PFSK-1 (cell line): ENCODE results near the gene CDH1.

Experiments
- FOXP2 ChIP-seq: optimal IDR thresholded peaks from 2 replicates; pipeline ENCODE3; 2011; ENCODE audit warnings: borderline replicate concordance, control low read depth, inconsistent platforms; ENCODE audit not compliant: insufficient read depth; ENCODE audit errors: extremely low read length, extremely low read depth
- POLR2AphosphoS5 ChIP-seq: IDR thresholded peaks from 2 replicates; pipeline ENCODE4 v1.6.1; 2012; ENCODE audit warnings: low read depth, mild to moderate bottlenecking, control low read depth, low read length, moderate library complexity
- SIN3A ChIP-seq: IDR thresholded peaks from 2 replicates; pipeline ENCODE4 v1.6.1; 2012; ENCODE audit warnings: mild to moderate bottlenecking, low read length, moderate library complexity, borderline replicate concordance; ENCODE audit not compliant: insufficient read depth
- TAF1 ChIP-seq: IDR thresholded peaks from 2 replicates; pipeline ENCODE4 v1.6.1; 2012; ENCODE audit warnings: low read length, control low read depth, borderline replicate concordance; ENCODE audit not compliant: insufficient read depth
- TF ChIP-seq, protein P1 (sequence below), 2 experiments: IDR thresholded peaks; 2 replicates each; pipeline versions ENCODE4 v1.6.1 to v1.8.0; 2011 to 2012; ENCODE audit warnings: low read depth in 2 of 2, low read length in 2 of 2, control low read depth in 1 of 2, inconsistent platforms in 1 of 2, mild to moderate bottlenecking in 1 of 2, moderate library complexity in 1 of 2; ENCODE audit not compliant: insufficient read depth in 1 of 2

The CDH1 gene

DNA sequence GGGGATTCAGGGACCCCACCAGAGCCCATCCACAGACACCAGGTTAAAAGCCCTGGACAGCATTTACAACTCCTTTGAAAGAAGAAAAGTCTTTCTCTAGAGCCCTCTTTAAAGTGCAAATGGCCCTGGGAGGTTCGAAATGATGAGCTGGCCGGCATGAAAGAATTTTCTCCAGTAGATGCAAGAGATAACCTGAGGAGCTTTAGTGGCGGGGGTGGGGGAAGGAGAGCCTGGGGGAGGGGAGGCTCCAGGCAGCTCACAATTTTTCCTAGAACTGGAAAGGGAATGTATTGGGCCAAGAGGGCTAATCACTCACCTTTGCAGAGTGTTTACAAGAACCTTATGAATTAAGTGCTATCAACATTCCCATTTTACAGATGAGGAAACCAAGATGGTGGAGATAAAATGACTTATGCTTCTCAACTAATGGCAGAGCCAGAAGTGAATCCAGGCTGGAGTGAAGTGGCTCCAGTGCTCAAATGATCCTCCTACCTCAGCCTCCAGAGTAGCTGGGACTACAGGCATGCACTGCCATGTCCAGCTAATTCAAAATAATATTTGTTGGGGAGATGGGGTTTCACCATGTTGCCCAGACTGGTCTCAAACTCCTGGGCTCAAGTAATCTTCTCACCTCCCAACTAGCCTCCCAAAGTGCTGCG lies 4.2 kb upstream of the CDH1 start:
- TF ChIP-seq FOXP2 (no peak), TAF1 (no peak), SIN3A (no peak), POLR2AphosphoS5 (no peak)
- TF ChIP-seq, protein P1, sequence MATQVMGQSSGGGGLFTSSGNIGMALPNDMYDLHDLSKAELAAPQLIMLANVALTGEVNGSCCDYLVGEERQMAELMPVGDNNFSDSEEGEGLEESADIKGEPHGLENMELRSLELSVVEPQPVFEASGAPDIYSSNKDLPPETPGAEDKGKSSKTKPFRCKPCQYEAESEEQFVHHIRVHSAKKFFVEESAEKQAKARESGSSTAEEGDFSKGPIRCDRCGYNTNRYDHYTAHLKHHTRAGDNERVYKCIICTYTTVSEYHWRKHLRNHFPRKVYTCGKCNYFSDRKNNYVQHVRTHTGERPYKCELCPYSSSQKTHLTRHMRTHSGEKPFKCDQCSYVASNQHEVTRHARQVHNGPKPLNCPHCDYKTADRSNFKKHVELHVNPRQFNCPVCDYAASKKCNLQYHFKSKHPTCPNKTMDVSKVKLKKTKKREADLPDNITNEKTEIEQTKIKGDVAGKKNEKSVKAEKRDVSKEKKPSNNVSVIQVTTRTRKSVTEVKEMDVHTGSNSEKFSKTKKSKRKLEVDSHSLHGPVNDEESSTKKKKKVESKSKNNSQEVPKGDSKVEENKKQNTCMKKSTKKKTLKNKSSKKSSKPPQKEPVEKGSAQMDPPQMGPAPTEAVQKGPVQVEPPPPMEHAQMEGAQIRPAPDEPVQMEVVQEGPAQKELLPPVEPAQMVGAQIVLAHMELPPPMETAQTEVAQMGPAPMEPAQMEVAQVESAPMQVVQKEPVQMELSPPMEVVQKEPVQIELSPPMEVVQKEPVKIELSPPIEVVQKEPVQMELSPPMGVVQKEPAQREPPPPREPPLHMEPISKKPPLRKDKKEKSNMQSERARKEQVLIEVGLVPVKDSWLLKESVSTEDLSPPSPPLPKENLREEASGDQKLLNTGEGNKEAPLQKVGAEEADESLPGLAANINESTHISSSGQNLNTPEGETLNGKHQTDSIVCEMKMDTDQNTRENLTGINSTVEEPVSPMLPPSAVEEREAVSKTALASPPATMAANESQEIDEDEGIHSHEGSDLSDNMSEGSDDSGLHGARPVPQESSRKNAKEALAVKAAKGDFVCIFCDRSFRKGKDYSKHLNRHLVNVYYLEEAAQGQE (IDR thresholded peaks at IDR 0.05; ENCODE audit: insufficient read depth in 1 of 2, low read depth in 2 of 2, low read length in 2 of 2) = no peak

DNA sequence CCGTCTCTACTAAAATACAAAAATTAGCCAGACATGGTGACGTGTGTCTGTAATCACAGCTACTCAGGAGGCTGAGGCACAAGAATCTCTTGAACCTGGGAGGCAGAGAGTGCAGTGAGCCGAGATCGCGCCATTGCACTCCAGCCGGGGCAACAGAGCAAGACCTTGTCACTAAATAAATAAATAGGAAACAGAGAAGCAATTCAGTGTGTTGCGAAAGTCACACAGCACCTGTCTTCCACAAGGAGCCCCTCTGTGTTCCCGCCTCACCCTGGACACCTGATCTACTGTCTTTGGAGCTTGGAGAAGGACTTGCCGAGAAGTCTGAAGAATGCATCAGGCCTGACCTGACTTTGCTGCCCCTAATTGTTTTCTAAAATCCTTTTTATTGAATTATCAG lies 3.5 kb upstream of the CDH1 start:
- TF ChIP-seq POLR2AphosphoS5 (no peak), SIN3A (no peak), FOXP2 (no peak)

DNA sequence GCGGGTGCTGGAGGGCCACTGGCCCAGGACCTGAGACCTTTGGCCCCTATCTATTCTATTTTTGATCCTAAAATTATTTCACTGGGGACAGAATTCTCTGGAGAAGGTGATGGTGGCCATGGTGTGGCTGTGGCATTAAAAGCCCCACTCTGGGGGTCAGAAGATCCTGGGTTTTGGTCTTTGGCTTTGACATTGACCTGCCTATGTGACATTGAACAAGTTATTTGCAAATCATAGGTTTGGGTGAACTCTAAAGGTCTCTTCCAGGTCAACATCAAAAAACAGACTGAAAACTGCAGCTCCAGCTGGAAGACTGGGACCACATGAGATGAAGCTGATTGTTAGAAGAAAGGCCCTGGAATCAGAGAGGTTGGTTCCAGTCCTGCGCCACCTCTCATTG lies 2.3 kb upstream of the CDH1 start:
- no peak for TF ChIP-seq FOXP2
- TF ChIP-seq SIN3A = no peak
- TF ChIP-seq POLR2AphosphoS5 = no peak
- TF ChIP-seq TAF1 = no peak
- TF ChIP-seq, protein P1 (IDR thresholded peaks at IDR 0.05; ENCODE audit: insufficient read depth in 1 of 2, low read depth in 2 of 2, low read length in 2 of 2) = no peak

DNA sequence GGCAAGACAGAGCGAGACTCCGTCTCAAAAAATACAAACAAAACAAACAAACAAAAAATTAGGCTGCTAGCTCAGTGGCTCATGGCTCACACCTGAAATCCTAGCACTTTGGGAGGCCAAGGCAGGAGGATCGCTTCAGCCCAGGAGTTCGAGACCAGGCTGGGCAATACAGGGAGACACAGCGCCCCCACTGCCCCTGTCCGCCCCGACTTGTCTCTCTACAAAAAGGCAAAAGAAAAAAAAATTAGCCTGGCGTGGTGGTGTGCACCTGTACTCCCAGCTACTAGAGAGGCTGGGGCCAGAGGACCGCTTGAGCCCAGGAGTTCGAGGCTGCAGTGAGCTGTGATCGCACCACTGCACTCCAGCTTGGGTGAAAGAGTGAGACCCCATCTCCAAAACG lies 531 bp upstream of the CDH1 start:
- no peak for TF ChIP-seq TAF1
- no peak for TF ChIP-seq SIN3A
- TF ChIP-seq FOXP2 = no peak
- TF ChIP-seq, protein P1 (IDR thresholded peaks at IDR 0.05; ENCODE audit: insufficient read depth in 1 of 2, low read depth in 2 of 2, low read length in 2 of 2) = no peak
- no peak for TF ChIP-seq POLR2AphosphoS5

DNA sequence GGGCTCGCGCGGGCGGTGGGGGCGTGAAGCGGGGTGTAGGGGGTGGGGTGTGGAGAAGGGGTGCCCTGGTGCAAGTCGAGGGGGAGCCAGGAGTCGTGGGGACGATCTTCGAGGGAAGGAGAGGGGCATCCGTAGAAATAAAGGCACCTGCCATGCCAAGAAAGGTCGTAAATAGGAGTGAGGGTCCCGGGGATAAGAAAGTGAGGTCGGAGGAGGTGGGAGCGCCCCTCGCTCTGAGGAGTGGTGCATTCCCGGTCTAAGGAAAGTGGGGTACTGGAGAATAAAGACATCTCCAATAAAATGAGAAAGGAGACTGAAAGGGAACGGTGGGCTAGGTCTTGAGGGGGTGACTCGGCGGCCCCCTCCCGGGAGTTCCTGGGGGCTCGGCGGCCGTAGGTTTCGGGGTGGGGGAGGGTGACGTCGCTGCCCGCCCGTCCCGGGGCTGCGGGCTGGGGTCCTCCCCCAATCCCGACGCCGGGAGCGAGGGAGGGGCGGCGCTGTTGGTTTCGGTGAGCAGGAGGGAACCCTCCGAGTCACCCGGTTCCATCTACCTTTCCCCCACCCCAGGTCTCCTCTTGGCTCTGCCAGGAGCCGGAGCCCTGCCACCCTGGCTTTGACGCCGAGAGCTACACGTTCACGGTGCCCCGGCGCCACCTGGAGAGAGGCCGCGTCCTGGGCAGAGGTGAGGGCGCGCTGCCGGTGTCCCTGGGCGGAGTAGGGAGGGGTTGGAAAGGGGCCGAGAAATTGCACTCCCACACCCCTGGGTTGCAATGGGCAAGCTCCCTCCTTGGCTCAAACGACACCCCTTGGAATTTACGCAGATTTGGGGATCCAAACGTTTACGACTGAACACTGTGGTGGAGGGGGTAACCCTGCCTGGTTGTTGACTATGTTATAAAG lies 888 bp downstream of the CDH1 start:
- TF ChIP-seq FOXP2 (no peak), POLR2AphosphoS5 (no peak), SIN3A (no peak)
- TF ChIP-seq, protein P1 (IDR thresholded peaks at IDR 0.05; ENCODE audit: insufficient read depth in 1 of 2, low read depth in 2 of 2, low read length in 2 of 2) = no peak
